Measurements from ENCODE around the gene NPW. TPM values are rescaled to one million over a fixed set of nuclear protein-coding genes. Genes with fewer than 3 reads are reported as not detected.

The NPW gene
- total RNA-seq, 4 donors from 2014 or later: not detected

GRCh38 chr16:2025878-2026460, 6.4 kb downstream of the NPW start:
- WGBS: 86% methylated on average over 13 of the region's 16 CpGs
- DNase-seq (ENCODE audit: extremely low spot score): no peak
- no peak for TF ChIP-seq POLR2A (IDR thresholded peaks at IDR 0.05; ENCODE audit: low read depth)
- no peak for TF ChIP-seq CTCF (IDR thresholded peaks at IDR 0.05)
- TF ChIP-seq POLR2AphosphoS5 (IDR thresholded peaks at IDR 0.05): no peak
- no peak for TF ChIP-seq EP300 (IDR thresholded peaks at IDR 0.05)
- Histone ChIP-seq H3K4me1 (peaks cover 42 to 77% (median 73%) of the 10 kb centered on the region in 4 donors), H3K27me3 (peaks cover 0 to 16% (median 4%) of the 10 kb centered on the region in 4 donors), H3K9me3 (no peaks in the 10 kb centered on the region), H3K4me3 (peak overlapping the region; percentile 78 to 87 (median 80)), H3K36me3 (peaks cover 0 to 16% (median 13%) of the 10 kb centered on the region in 4 donors), H3K27ac (replicated peaks in 1 of 4) (peak overlapping the region; percentile 67 to 77 (median 73))
- intact Hi-C loops (cut with DNase I): no loop called here

DNA sequence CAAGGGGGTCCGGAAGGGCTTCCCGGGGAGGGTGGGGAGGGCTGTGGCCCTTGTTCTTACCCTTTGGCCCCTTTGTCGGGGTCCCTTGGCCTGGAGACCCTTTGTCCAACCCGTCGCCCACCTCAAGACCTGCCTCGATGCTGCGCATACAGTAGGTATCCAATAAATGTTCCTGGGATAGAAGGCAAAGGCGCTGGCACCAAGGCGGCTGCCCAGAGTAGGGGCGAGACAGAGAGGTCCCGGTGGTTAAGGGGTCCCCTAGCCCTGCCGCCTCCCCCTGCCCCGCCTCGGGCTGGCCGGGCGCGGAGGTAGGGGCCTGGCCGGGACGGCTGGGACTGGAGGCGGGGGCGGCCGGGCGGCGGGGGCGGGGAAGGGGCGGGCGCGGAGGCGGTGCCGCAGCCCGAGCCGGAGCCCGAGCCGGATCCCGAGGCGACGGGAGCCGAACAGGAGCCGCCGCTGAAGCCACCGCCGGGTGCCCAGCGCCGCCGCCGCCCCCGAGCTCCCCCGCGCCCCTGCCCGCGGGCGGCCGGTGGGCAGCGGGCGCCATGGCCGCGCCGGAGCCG, 7.0 kb downstream of the NPW start, which contains the start of gene NHERF2:
Gene NHERF2, plus strand, starts transcription at position 442 of the 563 bp plus-strand sequence. Its CDS starts 104 bp downstream, at position 546.
- H3K9me3 ChIP-seq: no peaks in the 10 kb centered on the region
- WGBS: 35% methylated on average over 9 of the region's 59 CpGs
- DNase-seq (ENCODE audit: extremely low spot score): no peak
- H3K4me1 ChIP-seq: peaks cover 42 to 77% (median 73%) of the 10 kb centered on the region in 4 donors
- intact Hi-C loops (cut with DNase I): no loop called here
- peak within 1 kb of the TSS; percentile 75 to 81 (median 77) for H3K27ac ChIP-seq (replicated peaks in 1 of 4)
- TF ChIP-seq POLR2AphosphoS5 (IDR thresholded peaks at IDR 0.05) (no peak), POLR2A (IDR thresholded peaks at IDR 0.05; ENCODE audit: low read depth) (no peak), EP300 (IDR thresholded peaks at IDR 0.05) (no peak), CTCF (IDR thresholded peaks at IDR 0.05) (no peak)
- peaks cover 0 to 11% (median 0%) of the 10 kb centered on the region in 4 donors for H3K27me3 ChIP-seq
- peak within 1 kb of the TSS; percentile 78 to 87 (median 80) for H3K4me3 ChIP-seq
- peaks cover 0 to 22% (median 15%) of the 10 kb centered on the region in 4 donors for H3K36me3 ChIP-seq

DNA sequence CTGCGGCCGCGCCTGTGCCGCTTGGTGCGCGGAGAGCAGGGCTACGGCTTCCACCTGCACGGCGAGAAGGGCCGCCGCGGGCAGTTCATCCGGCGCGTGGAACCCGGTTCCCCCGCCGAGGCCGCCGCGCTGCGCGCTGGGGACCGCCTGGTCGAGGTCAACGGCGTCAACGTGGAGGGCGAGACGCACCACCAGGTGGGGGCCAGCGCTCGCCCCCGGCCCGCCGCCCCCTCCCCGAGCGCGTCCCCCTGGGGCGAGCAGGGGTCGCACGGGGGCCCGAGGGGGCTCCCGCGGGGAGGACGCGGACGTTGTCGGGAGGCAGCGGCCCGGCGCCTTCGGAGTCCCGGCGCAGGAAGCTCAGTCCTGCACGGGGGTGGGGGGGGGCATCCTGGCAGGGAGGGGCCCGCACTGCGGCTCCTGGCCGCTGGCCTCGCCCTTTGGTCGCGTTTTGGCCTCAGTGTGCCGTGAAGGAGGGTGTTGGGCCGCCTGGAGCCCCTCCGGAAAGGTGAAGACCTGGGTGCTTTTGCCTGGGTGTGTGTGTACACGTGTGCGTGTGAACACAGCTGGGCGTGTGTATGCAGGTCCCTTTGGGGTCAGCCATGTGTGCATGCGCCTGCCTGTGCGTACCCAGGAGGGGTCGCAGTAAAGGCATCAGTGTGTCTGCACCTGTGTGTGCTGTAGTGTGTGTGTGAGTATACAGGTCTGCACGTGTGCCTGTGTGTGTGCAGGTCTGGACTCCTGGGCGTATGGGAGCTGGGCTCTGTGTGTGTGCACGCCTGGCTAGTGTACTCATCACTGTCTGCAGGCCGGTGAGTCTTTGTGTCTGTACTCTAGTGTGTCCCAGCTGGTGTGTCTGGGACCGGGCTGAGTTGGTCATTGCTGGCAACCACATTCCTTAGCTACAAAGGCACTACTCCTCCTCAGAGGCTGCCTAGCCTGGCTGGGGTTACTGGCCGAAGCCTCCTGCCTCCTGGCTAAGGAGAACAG, 7.7 kb downstream of the NPW start:
- peak overlapping the region; percentile 75 to 81 (median 77) for H3K27ac ChIP-seq (replicated peaks in 1 of 4)
- TF ChIP-seq POLR2AphosphoS5 (IDR thresholded peaks at IDR 0.05) (peak in 1 of 2 donors; percentile 4), CTCF (IDR thresholded peaks at IDR 0.05) (no peak)
- intact Hi-C loops (cut with DNase I): no loop called here

DNA sequence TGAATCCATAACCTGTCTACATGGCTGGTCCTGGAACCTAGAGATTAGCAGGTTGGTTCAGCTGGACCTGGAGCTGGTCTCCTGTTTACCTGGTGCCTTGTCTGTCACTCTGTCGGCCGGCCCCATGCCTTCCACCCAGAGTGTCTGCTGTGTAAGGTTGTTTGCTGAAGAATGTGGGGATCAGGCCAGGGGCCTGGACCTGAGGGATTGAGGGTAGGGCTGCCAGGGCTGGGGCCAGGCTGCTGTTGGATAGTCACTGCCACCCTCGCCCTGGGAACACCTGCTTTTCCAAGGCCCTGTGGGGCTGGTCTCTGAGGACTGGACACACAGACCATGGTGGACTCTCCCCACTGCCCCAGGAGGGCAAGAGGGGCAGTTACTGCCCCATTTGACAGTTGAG, 8.6 kb downstream of the NPW start:
- intact Hi-C loops (cut with DNase I): no loop called here
- 60% methylated on average over 1 of the region's 3 CpGs for WGBS
- TF ChIP-seq EP300 (IDR thresholded peaks at IDR 0.05): no peak
- TF ChIP-seq CTCF (IDR thresholded peaks at IDR 0.05): no peak
- Histone ChIP-seq H3K4me3 (peak overlapping the region; percentile 78 to 87 (median 80)), H3K27ac (replicated peaks in 1 of 4) (peak overlapping the region; percentile 1 to 75 (median 24)), H3K4me1 (peaks cover 46 to 82% (median 79%) of the 10 kb centered on the region in 4 donors), H3K27me3 (no peaks in the 10 kb centered on the region), H3K9me3 (no peaks in the 10 kb centered on the region), H3K36me3 (peaks cover 0 to 23% (median 18%) of the 10 kb centered on the region in 4 donors)
- DNase-seq (ENCODE audit: extremely low spot score): no peak

More for the DNA sequence above, 7.7 kb downstream of the NPW start:
- Histone ChIP-seq H3K36me3 (peaks cover 0 to 23% (median 18%) of the 10 kb centered on the region in 4 donors), H3K27me3 (peaks cover 0 to 3% (median 0%) of the 10 kb centered on the region in 4 donors), H3K4me1 (peaks cover 45 to 82% (median 78%) of the 10 kb centered on the region in 4 donors), H3K9me3 (no peaks in the 10 kb centered on the region), H3K4me3 (peak overlapping the region; percentile 78 to 87 (median 80))
- no peak for DNase-seq (ENCODE audit: extremely low spot score)
- WGBS: 8% methylated on average over 43 of the region's 76 CpGs

All from esophagus muscularis mucosa (tissue), 4 donors.